Activated T-cell treated with anti-CD3 and anti-CD28 coated beads, Interleukin-2, amount 50 U/mL, for 4 hours (primary cell): Measurements from ENCODE around the gene PSMB8. TPM values are rescaled to one million over a fixed set of nuclear protein-coding genes. Genes with fewer than 3 reads are reported as not detected.

ENCODE experiments used
- ATAC-seq, 2 donors: fragments of 200-7000 bp; cut with Tn5 transposase; one replicate each; pipeline ENCODE4 v1.10.0; 2021
- DNase-seq: peaks from one replicate; pipeline ENCODE4 v3.0.0-alpha.2; 2020
- H3K27me3 Mint-ChIP-seq: one replicate; pipeline ENCODE4 v1.8.0; 2021; ENCODE audit warnings: low read depth, mixed read lengths
- H3K36me3 Mint-ChIP-seq: one replicate; pipeline ENCODE4 v1.8.0; 2022; ENCODE audit warnings: mixed read lengths; ENCODE audit not compliant: insufficient read depth
- H3K4me1 Mint-ChIP-seq: one replicate; pipeline ENCODE4 v1.8.0; 2021; ENCODE audit warnings: low read depth, mixed read lengths
- H3K4me3 Mint-ChIP-seq: one replicate; pipeline ENCODE4 v1.8.0; 2021; ENCODE audit warnings: mild to moderate bottlenecking, moderate library complexity, mixed read lengths
- H3K9me3 Mint-ChIP-seq: one replicate; pipeline ENCODE4 v1.8.0; 2021; ENCODE audit warnings: mixed read lengths
- total RNA-seq, 3 donors: library from RNA; stranded (reverse); gene quantifications; one replicate each; pipeline ENCODE4 v1.2.1, GENCODE V29; 2021

PSMB8 gene
- total RNA-seq, 3 donors from 2014 or later, result 327 to 343 (median 337) TPM

- no peaks in the 10 kb centered on the region for H3K27me3 Mint-ChIP-seq
- no peak for ATAC-seq
Measured at GRCh38 chr6:32852018-32852843, 8.4 kb upstream of the PSMB8 start.

GRCh38 chr6:32851025-32851424, 7.2 kb upstream of the PSMB8 start:
- no peak for DNase-seq
- H3K4me3 Mint-ChIP-seq, result peak overlapping the region; percentile 100
- ATAC-seq, result no peak
- no peaks in the 10 kb centered on the region for H3K9me3 Mint-ChIP-seq
- no peaks in the 10 kb centered on the region for H3K27me3 Mint-ChIP-seq
- H3K4me1 Mint-ChIP-seq, result peaks cover 70% of the 10 kb centered on the region
- H3K36me3 Mint-ChIP-seq, result peaks cover 70% of the 10 kb centered on the region

More at GRCh38 chr6:32852018-32852843, 8.4 kb upstream of the PSMB8 start:
- Mint-ChIP-seq H3K4me1 (peaks cover 69% of the 10 kb centered on the region), H3K9me3 (no peaks in the 10 kb centered on the region), H3K36me3 (peaks cover 68% of the 10 kb centered on the region), H3K4me3 (peak overlapping the region; percentile 100)
- DNase-seq, result no peak

- ATAC-seq (no peak), DNase-seq (no peak)
- Mint-ChIP-seq H3K36me3 (peaks cover 76% of the 10 kb centered on the region), H3K27me3 (no peaks in the 10 kb centered on the region), H3K4me3 (peak overlapping the region; percentile 98), H3K9me3 (no peaks in the 10 kb centered on the region), H3K4me1 (peaks cover 70% of the 10 kb centered on the region)
Measured at GRCh38 chr6:32849126-32849525, 5.3 kb upstream of the PSMB8 start.

GRCh38 chr6:32847795-32848194, 3.9 kb upstream of the PSMB8 start:
- H3K27me3 Mint-ChIP-seq, result no peaks in the 10 kb centered on the region
- peaks cover 80% of the 10 kb centered on the region for H3K36me3 Mint-ChIP-seq
- peak overlapping the region; percentile 98 for H3K4me3 Mint-ChIP-seq
- H3K4me1 Mint-ChIP-seq, result peaks cover 73% of the 10 kb centered on the region
- H3K9me3 Mint-ChIP-seq, result no peaks in the 10 kb centered on the region
- ATAC-seq, result no peak
- DNase-seq, result no peak

- Mint-ChIP-seq H3K4me1 (peaks cover 80% of the 10 kb centered on the region), H3K36me3 (peaks cover 78% of the 10 kb centered on the region), H3K27me3 (no peaks in the 10 kb centered on the region), H3K4me3 (peak overlapping the region; percentile 98), H3K9me3 (no peaks in the 10 kb centered on the region)
- DNase-seq (no peak), ATAC-seq (no peak)
Measured at GRCh38 chr6:32847004-32847403, 3.2 kb upstream of the PSMB8 start.

GRCh38 chr6:32845384-32845884, 1.6 kb upstream of the PSMB8 start:
- Mint-ChIP-seq H3K4me1 (peaks cover 80% of the 10 kb centered on the region), H3K27me3 (no peaks in the 10 kb centered on the region), H3K9me3 (no peaks in the 10 kb centered on the region), H3K36me3 (peaks cover 78% of the 10 kb centered on the region), H3K4me3 (peak overlapping the region; percentile 98)
- ATAC-seq (peak; percentile 6 to 12), DNase-seq (no peak)

- DNase-seq (peak; percentile 26), ATAC-seq (no peak)
- Mint-ChIP-seq H3K4me1 (peaks cover 80% of the 10 kb centered on the region), H3K36me3 (peaks cover 77% of the 10 kb centered on the region), H3K27me3 (no peaks in the 10 kb centered on the region), H3K9me3 (no peaks in the 10 kb centered on the region), H3K4me3 (peak overlapping the region; percentile 98)
Measured at GRCh38 chr6:32844839-32845383, 1.1 kb upstream of the PSMB8 start.

- peaks cover 80% of the 10 kb centered on the region for H3K4me1 Mint-ChIP-seq
- H3K4me3 Mint-ChIP-seq, result peak overlapping the region; percentile 98
- no peaks in the 10 kb centered on the region for H3K27me3 Mint-ChIP-seq
- no peak for ATAC-seq
- no peaks in the 10 kb centered on the region for H3K9me3 Mint-ChIP-seq
- peaks cover 66% of the 10 kb centered on the region for H3K36me3 Mint-ChIP-seq
- no peak for DNase-seq
Measured at GRCh38 chr6:32843331-32843978, 392 bp downstream of the PSMB8 start.

GRCh38 chr6:32842690-32843089, 1.2 kb downstream of the PSMB8 start:
- Mint-ChIP-seq H3K36me3 (peaks cover 58% of the 10 kb centered on the region), H3K4me1 (peaks cover 73% of the 10 kb centered on the region), H3K9me3 (no peaks in the 10 kb centered on the region), H3K27me3 (no peaks in the 10 kb centered on the region), H3K4me3 (peak overlapping the region; percentile 98)
- DNase-seq (no peak), ATAC-seq (no peak)

GRCh38 chr6:32842021-32842650, 1.7 kb downstream of the PSMB8 start:
- no peak for DNase-seq
- peaks cover 73% of the 10 kb centered on the region for H3K4me1 Mint-ChIP-seq
- no peaks in the 10 kb centered on the region for H3K27me3 Mint-ChIP-seq
- peak overlapping the region; percentile 98 for H3K4me3 Mint-ChIP-seq
- no peak for ATAC-seq
- H3K9me3 Mint-ChIP-seq, result no peaks in the 10 kb centered on the region
- H3K36me3 Mint-ChIP-seq, result peaks cover 57% of the 10 kb centered on the region

GRCh38 chr6:32840604-32841246, 3.1 kb downstream of the PSMB8 start:
- DNase-seq, result no peak
- no peaks in the 10 kb centered on the region for H3K9me3 Mint-ChIP-seq
- H3K36me3 Mint-ChIP-seq, result peaks cover 60% of the 10 kb centered on the region
- peaks cover 73% of the 10 kb centered on the region for H3K4me1 Mint-ChIP-seq
- no peaks in the 10 kb centered on the region for H3K27me3 Mint-ChIP-seq
- peak overlapping the region; percentile 98 for H3K4me3 Mint-ChIP-seq
- no peak for ATAC-seq

- peaks cover 61% of the 10 kb centered on the region for H3K36me3 Mint-ChIP-seq
- H3K4me3 Mint-ChIP-seq, result no peak overlapping the region
- ATAC-seq, result no peak
- DNase-seq, result no peak
- H3K9me3 Mint-ChIP-seq, result no peaks in the 10 kb centered on the region
- H3K27me3 Mint-ChIP-seq, result no peaks in the 10 kb centered on the region
- peaks cover 78% of the 10 kb centered on the region for H3K4me1 Mint-ChIP-seq
Measured at GRCh38 chr6:32839356-32839755, 4.5 kb downstream of the PSMB8 start.

- Mint-ChIP-seq H3K36me3 (peaks cover 69% of the 10 kb centered on the region), H3K4me3 (peak within 1 kb of the TSS; percentile 93), H3K27me3 (no peaks in the 10 kb centered on the region), H3K4me1 (peaks cover 87% of the 10 kb centered on the region), H3K9me3 (no peaks in the 10 kb centered on the region)
- DNase-seq (peak; percentile 99), ATAC-seq (peak; percentile 92)
Measured at GRCh38 chr6:32838114-32838958, 5.5 kb downstream of the PSMB8 start, which contains the start of gene TAP2. TSS of gene TAP2 (minus strand) at chr6:32838739. CDS start at chr6:32838233, 506 bp downstream.
